WTC11 (cell line): ENCODE results near the gene SLC16A14.

Experiments
- CTCF ChIP-seq: fragments of 200-600 bp; IDR thresholded peaks from 2 replicates; pipeline ENCODE4 v1.8.0; 2022; ENCODE audit warnings: antibody characterized with exemption
- MAX ChIP-seq: sonication (generic); formaldehyde crosslinking; IDR thresholded peaks from 2 replicates; pipeline ENCODE4 v1.8.0; 2022; ENCODE audit warnings: mild to moderate bottlenecking, missing genetic modification reagents

- TF ChIP-seq MAX (no peak), CTCF (no peak)
These were observed 2.7 kb upstream of the SLC16A14 start for GRCh38 chr2:230071421-230071820.
